SU-DHL-6 (cell line): ENCODE results near the gene FOXD4L1.
"Not testable (repeated sequence)": the region's sequence is repeated elsewhere in the genome, so short reads cannot be mapped to it uniquely, and the experiment has no call there.

Experiments
- H2AFZ ChIP-seq: fragments of 200-600 bp; sonication (generic); 2 replicates; pipeline ENCODE4 v1.6.1; 2014; ENCODE audit warnings: low read depth, mild to moderate bottlenecking, moderate library complexity, mixed read lengths, antibody characterized with exemption, low read length; ENCODE audit not compliant: severe bottlenecking
- H3F3A ChIP-seq: fragments of 200-600 bp; shearing (Covaris generic); 2 replicates; pipeline ENCODE4 v1.6.0; 2016; ENCODE audit warnings: antibody characterized with exemption, mild to moderate bottlenecking; ENCODE audit not compliant: insufficient read depth
- H3K27ac ChIP-seq: fragments of 200-600 bp; sonication (generic); 2 replicates; pipeline ENCODE4 v1.5.1; 2016; ENCODE audit warnings: low read depth, mild to moderate bottlenecking, low read length, moderate library complexity, mixed read lengths
- H3K27me3 ChIP-seq: fragments of 200-600 bp; sonication (generic), shearing (Covaris generic); 2 replicates; pipeline ENCODE4 v1.6.0; 2014; ENCODE audit warnings: mild to moderate bottlenecking, low read length
- H3K36me3 ChIP-seq: fragments of 200-600 bp; sonication (generic); 2 replicates; pipeline ENCODE4 v1.6.1; 2014; ENCODE audit warnings: mild to moderate bottlenecking, low read length, mixed read lengths
- H3K4me2 ChIP-seq: fragments of 300-600, 200-600 bp; shearing (Covaris generic), sonication (generic); 2 replicates; pipeline ENCODE4 v1.6.0; 2014; ENCODE audit warnings: low read length, low read depth, mild to moderate bottlenecking; ENCODE audit not compliant: poor library complexity, severe bottlenecking
- H3K4me3 ChIP-seq: fragments of 200-600 bp; sonication (generic); 2 replicates; pipeline ENCODE4 v1.5.1; 2014; ENCODE audit warnings: antibody characterized with exemption, low read length, mild to moderate bottlenecking, mixed read lengths; ENCODE audit not compliant: insufficient read depth, poor library complexity, severe bottlenecking
- H3K79me2 ChIP-seq: fragments of 200-600 bp; sonication (generic); 2 replicates; pipeline ENCODE4 v1.6.1; 2014; ENCODE audit warnings: mild to moderate bottlenecking, low read length, moderate library complexity; ENCODE audit not compliant: insufficient read depth
- H3K9ac ChIP-seq: fragments of 200-600 bp; sonication (generic); 2 replicates; pipeline ENCODE4 v1.7.0; 2014; ENCODE audit warnings: mild to moderate bottlenecking, low read length
- H3K9me2 ChIP-seq: fragments of 200-600 bp; sonication (generic); replicated peaks from 2 replicates; pipeline ENCODE4 v1.6.1; 2014; ENCODE audit warnings: low read length; ENCODE audit not compliant: insufficient read depth
- H3K9me3 ChIP-seq: fragments of 200-600 bp; sonication (generic); 2 replicates; pipeline ENCODE4 v1.6.1; 2014; ENCODE audit warnings: low read length, mixed read lengths; ENCODE audit not compliant: insufficient read depth
- H4K20me1 ChIP-seq: fragments of 200-600 bp; sonication (generic); 2 replicates; pipeline ENCODE4 v1.6.1; 2014; ENCODE audit warnings: low read depth, mild to moderate bottlenecking, antibody characterized with exemption, low read length, moderate library complexity, mixed read lengths

Gene FOXD4L1

DNA sequence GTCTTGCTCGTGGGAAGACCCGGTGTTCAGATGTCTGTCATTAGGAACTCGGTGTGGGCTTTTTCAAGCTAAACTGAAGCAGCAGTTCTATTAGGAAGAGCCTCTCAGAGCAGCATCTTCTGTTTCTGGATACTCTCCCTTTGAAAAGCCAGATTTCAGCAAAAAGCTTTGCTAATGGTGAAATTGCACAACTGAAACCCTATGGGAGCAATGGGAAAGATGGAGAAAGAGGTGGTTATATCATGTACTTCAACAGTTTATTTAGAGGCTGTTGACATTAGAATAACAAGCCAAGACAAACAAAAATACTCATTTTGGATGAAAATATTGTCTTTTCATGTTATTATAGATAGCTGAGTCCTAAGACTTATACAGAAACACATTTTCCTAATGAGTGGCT is 30.4 kb downstream of the FOXD4L1 start:
- not testable (repeated sequence) for H3K4me3 ChIP-seq, H3K36me3 ChIP-seq, H3K9me3 ChIP-seq, H3F3A ChIP-seq, H3K4me2 ChIP-seq, H2AFZ ChIP-seq, H3K9me2 ChIP-seq, H3K9ac ChIP-seq, H4K20me1 ChIP-seq, H3K27me3 ChIP-seq, H3K79me2 ChIP-seq, H3K27ac ChIP-seq

DNA sequence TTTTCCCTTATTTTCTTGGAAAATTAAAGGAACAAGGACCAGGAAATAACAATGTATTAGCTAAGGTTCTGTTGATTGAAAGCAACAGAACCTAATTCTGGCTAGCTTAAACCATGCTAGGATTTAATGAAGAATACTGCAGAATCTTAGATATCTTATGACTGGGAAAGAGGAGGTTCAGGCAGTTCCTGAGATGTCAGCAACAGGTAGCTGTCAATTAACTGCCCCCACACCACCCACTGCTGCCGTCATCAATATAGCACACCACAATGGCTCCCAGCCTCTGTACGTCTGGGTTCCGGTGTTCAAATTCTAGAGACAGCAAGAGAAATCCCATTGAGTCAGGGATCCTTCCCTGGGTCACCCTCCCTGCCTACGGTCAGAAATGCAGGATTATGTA is 34.5 kb downstream of the FOXD4L1 start:
- H3K4me3 ChIP-seq, H3K9ac ChIP-seq: not testable (repeated sequence)

DNA sequence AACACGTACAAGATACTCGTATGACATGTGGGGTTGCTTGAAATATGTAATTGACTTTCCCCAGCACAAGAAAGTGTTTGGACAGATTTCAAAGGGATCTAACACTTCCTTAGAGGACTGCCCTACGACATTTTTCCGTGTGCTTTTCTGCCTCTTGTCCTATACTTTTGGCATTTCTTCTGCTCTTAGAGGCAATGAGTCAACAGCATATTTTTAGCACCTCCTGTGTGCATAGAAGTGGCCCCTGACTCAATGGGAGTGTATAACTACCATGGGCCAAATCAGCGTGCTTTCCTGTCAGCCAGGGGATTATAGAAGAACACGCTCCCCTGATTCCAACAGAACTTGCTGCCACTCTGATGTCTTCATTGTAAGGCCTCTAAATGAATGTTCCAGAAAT is 38.1 kb downstream of the FOXD4L1 start:
- not testable (repeated sequence) for H3K9me2 ChIP-seq, H3K9me3 ChIP-seq, H3K27ac ChIP-seq

More for the DNA sequence above, 34.5 kb downstream of the FOXD4L1 start:
- not testable (repeated sequence) for H3K79me2 ChIP-seq, H2AFZ ChIP-seq, H3K9me2 ChIP-seq, H4K20me1 ChIP-seq, H3K36me3 ChIP-seq, H3F3A ChIP-seq, H3K4me2 ChIP-seq, H3K9me3 ChIP-seq, H3K27ac ChIP-seq, H3K27me3 ChIP-seq

DNA sequence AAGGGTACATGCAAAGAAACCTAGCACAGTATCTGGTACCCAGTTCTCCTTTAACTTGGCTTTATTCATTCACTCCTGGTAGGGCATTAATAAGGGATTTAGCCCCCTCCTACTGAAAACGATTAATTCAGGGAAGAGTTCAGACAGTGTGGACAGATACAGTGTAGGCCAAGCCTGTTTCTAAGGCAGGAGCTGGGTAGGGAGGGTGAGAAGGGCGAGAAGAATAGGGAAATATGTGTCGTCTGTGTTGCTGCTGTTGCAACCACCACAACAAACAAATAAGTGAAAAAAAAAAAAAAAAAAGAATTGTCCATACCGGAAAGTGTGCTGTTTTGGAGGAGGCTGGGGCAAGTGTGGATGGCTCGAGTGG is 42.4 kb downstream of the FOXD4L1 start:
- not testable (repeated sequence) for H3K4me3 ChIP-seq, H3K9ac ChIP-seq, H3K4me2 ChIP-seq, H3K27me3 ChIP-seq, H3K36me3 ChIP-seq, H3F3A ChIP-seq, H2AFZ ChIP-seq, H3K79me2 ChIP-seq, H3K9me2 ChIP-seq, H3K27ac ChIP-seq, H4K20me1 ChIP-seq, H3K9me3 ChIP-seq

More for the DNA sequence above, 38.1 kb downstream of the FOXD4L1 start:
- not testable (repeated sequence) for H3K4me2 ChIP-seq, H4K20me1 ChIP-seq, H3K9ac ChIP-seq, H3K36me3 ChIP-seq, H3F3A ChIP-seq, H2AFZ ChIP-seq, H3K79me2 ChIP-seq, H3K4me3 ChIP-seq, H3K27me3 ChIP-seq

DNA sequence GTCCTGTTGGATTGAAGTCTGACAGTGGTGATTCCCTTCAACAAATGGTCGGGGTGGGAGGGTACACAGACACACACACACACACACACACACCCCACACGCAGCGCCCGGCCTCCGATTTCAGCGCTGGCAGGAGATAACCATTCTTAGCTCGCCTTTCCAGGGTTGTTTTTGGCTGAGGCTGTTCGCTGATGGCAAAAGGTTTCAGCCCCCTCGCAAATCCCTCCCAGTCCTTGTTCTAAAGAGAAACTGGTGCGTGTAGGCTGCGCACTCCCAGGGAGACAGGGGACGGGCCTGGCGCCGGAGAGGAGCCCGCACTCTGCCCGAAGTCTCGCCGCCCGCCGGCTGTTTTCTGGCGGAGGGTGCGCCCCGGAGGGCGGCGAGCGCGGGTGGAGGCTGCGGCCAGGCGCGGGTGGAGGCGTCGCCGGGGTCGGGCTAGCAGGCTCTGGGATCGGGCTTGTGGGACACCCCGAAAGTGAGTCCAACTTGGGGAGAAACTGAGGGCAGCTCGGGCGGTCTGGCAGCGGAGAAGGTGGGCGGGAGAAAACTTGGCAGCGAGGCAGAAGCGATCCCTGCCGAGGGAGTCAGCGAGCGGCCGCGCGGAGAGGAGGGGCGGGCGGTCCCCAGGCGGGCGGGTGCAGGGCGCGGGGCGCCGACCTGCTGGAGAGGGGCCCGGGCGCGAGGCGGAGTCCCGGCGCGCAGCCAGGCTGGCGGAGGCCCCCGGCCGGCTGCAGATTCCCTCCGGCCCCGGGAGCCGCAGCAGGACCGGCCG is 42.9 kb downstream of the FOXD4L1 start:
- H3K27me3 ChIP-seq, H3F3A ChIP-seq, H3K79me2 ChIP-seq, H3K4me2 ChIP-seq, H3K4me3 ChIP-seq, H3K9me3 ChIP-seq, H4K20me1 ChIP-seq, H3K9me2 ChIP-seq, H3K36me3 ChIP-seq, H3K27ac ChIP-seq, H3K9ac ChIP-seq, H2AFZ ChIP-seq: not testable (repeated sequence)

DNA sequence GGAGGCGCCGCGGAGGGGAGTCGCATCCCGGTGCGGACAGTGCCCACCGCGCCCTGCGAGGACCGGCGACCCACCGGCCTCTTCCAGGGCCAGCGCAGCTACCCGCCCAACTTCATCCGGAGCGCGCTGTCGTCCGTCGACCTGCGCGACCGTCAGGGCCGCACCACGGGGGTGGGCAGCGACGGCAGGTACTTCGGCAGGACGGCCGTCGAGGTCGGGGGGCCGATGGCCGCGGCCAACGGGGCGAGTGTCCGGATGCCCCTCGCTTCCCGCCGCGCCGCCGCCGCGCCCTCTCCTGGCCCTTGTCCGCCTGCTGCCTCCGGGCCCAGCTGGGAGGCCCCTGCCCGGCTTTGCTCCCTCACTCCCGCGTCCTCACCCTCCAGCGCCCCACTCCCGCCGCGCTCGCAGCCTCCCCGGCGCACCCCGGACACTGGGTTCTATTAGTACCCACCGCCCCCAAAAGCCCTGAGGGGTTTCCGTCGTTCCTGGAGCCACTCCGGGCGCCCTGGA is 43.6 kb downstream of the FOXD4L1 start:
- not testable (repeated sequence) for H2AFZ ChIP-seq, H3K4me2 ChIP-seq

DNA sequence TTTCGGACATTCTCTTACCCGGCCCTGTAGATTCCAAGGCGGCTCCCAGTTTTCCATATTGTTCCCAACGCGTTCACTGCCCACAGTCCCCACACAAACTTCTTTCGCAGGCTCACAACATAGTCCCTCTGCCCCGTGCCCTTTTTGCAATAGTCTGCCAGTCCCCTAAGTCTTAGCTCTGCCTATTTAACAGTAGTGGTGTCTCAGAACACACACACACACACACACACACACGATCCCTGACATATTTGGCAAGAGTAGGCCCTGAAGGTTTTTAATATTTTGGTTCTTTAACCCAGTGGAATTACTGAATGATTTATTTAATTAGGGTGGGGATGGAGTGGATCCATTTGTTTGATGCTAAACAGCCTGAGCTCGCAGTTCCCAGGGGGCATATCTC is 44.1 kb downstream of the FOXD4L1 start:
- H3K36me3 ChIP-seq, H2AFZ ChIP-seq, H3K4me2 ChIP-seq: not testable (repeated sequence)

More for the DNA sequence above, 43.6 kb downstream of the FOXD4L1 start:
- not testable (repeated sequence) for H3K36me3 ChIP-seq, H4K20me1 ChIP-seq, H3K79me2 ChIP-seq, H3K4me3 ChIP-seq, H3K9me2 ChIP-seq, H3F3A ChIP-seq, H3K27ac ChIP-seq, H3K9ac ChIP-seq, H3K27me3 ChIP-seq, H3K9me3 ChIP-seq

More for the DNA sequence above, 44.1 kb downstream of the FOXD4L1 start:
- not testable (repeated sequence) for H3K27ac ChIP-seq, H4K20me1 ChIP-seq, H3K9me2 ChIP-seq, H3K9me3 ChIP-seq, H3K27me3 ChIP-seq, H3K9ac ChIP-seq, H3K4me3 ChIP-seq, H3K79me2 ChIP-seq, H3F3A ChIP-seq
